Measurements from ENCODE around the gene AIP.
"Not testable (repeated sequence)": the region's sequence is repeated elsewhere in the genome, so short reads cannot be mapped to it uniquely, and the experiment has no call there.

- TF ChIP-seq, protein P1, sequence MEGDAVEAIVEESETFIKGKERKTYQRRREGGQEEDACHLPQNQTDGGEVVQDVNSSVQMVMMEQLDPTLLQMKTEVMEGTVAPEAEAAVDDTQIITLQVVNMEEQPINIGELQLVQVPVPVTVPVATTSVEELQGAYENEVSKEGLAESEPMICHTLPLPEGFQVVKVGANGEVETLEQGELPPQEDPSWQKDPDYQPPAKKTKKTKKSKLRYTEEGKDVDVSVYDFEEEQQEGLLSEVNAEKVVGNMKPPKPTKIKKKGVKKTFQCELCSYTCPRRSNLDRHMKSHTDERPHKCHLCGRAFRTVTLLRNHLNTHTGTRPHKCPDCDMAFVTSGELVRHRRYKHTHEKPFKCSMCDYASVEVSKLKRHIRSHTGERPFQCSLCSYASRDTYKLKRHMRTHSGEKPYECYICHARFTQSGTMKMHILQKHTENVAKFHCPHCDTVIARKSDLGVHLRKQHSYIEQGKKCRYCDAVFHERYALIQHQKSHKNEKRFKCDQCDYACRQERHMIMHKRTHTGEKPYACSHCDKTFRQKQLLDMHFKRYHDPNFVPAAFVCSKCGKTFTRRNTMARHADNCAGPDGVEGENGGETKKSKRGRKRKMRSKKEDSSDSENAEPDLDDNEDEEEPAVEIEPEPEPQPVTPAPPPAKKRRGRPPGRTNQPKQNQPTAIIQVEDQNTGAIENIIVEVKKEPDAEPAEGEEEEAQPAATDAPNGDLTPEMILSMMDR (IDR thresholded peaks at IDR 0.05), result not testable (repeated sequence)
- TF ChIP-seq POLR2A (IDR thresholded peaks at IDR 0.05); POLR2AphosphoS5 (IDR thresholded peaks at IDR 0.05; ENCODE audit: insufficient read depth in 1 of 2, low read depth in 1 of 2): not testable (repeated sequence)
Observed at GRCh38 chr11:67485873-67486361, 3.1 kb downstream of the AIP start.
